Mucosa of descending colon (tissue), 3 donors: ENCODE measurements around the gene CACNA2D1. TPM values are rescaled to one million over a fixed set of nuclear protein-coding genes. Genes with fewer than 3 reads are reported as not detected.

Experiments
- ATAC-seq: fragments of 200-7000 bp; cut with Tn5 transposase; one replicate; pipeline ENCODE4 v1.9.1; 2020; ENCODE audit warnings: mild to moderate bottlenecking, moderate library complexity
- DNase-seq, 3 donors: peaks; one replicate each; pipeline ENCODE4 v3.0.0-alpha.2; 2020
- H3K36me3 ChIP-seq: fragments of 200-600 bp; one replicate; pipeline ENCODE4 v1.8.0; 2021; ENCODE audit warnings: low read depth, mild to moderate bottlenecking
- H3K4me1 ChIP-seq: fragments of 200-600 bp; one replicate; pipeline ENCODE4 v1.8.0; 2021; ENCODE audit warnings: low read depth, mild to moderate bottlenecking
- H3K4me3 ChIP-seq: fragments of 200-600 bp; one replicate; pipeline ENCODE4 v1.8.0; 2021; ENCODE audit warnings: mild to moderate bottlenecking
- H3K9me3 ChIP-seq: fragments of 200-600 bp; one replicate; pipeline ENCODE4 v1.8.0; 2021; ENCODE audit warnings: mild to moderate bottlenecking
- intact Hi-C, 2 donors: fragments of 100-400 bp; cut with DNase I in 1 of 2; cut with micrococcal nuclease in 1 of 2; formaldehyde crosslinking; loops; one replicate each; pipeline versions ENCODE4 v1.11.0 to v1.11.1; 2022; cut with DNase I, micrococcal nuclease
- total RNA-seq, 3 donors: library from RNA; stranded (reverse); fragmentation: NEBNext Ultra II Directional in 2 of 3; extraction: Animal tissue kit (Norgen Biotek cat#: 25700) in 2 of 3; gene quantifications; one replicate each; pipeline versions ENCODE4 v1.2.1 to v1.2.4, GENCODE V29; 2021 to 2023
- TF ChIP-seq, protein P1 (sequence below): fragments of 200-600 bp; IDR thresholded peaks from one replicate; pipeline ENCODE4 v1.8.0; 2022; ENCODE audit warnings: antibody characterized with exemption, mild to moderate bottlenecking
- donor health status: DM: no; HTN: no; CAD: no; lungs with moderate emphysema.
- donor health status: DM: no; HTN: no; CAD: no.
- donor health status: DM: no; HTN: yes; CAD: no.

Gene CACNA2D1
- total RNA-seq, 3 donors from 2014 or later: 3.9 to 44.1 (median 6.9) TPM

- H3K4me3 ChIP-seq: no peak overlapping the region
- no peaks in the 10 kb centered on the region for H3K9me3 ChIP-seq
- no peaks in the 10 kb centered on the region for H3K4me1 ChIP-seq
- TF ChIP-seq, protein P1, sequence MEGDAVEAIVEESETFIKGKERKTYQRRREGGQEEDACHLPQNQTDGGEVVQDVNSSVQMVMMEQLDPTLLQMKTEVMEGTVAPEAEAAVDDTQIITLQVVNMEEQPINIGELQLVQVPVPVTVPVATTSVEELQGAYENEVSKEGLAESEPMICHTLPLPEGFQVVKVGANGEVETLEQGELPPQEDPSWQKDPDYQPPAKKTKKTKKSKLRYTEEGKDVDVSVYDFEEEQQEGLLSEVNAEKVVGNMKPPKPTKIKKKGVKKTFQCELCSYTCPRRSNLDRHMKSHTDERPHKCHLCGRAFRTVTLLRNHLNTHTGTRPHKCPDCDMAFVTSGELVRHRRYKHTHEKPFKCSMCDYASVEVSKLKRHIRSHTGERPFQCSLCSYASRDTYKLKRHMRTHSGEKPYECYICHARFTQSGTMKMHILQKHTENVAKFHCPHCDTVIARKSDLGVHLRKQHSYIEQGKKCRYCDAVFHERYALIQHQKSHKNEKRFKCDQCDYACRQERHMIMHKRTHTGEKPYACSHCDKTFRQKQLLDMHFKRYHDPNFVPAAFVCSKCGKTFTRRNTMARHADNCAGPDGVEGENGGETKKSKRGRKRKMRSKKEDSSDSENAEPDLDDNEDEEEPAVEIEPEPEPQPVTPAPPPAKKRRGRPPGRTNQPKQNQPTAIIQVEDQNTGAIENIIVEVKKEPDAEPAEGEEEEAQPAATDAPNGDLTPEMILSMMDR: no peak
- ATAC-seq (no peak), DNase-seq (no peak)
- intact Hi-C loops: no loop called here
- H3K36me3 ChIP-seq: no peaks in the 10 kb centered on the region
Observed at GRCh38 chr7:82376739-82377138, 66.8 kb downstream of the CACNA2D1 start.

DNA sequence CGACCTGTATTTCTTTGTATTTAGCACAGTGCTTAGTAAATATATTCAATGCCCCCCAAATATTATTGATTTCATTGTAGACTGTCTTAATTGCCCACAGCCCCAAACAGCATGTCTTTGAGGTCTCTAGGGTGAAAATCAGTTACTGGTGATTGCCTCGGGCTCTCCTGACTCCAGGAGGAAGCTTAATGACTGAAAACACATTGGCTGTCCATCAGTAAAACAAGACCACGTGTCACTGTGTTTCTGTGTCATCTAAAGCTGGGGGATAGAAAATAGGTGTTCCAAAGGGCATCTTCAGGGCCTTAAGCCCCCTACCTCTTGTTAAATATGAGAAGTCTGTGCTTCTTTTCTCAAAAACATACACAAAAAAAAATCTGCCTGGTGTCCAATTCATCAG lies 67.9 kb downstream of the CACNA2D1 start:
- no peaks in the 10 kb centered on the region for H3K36me3 ChIP-seq
- H3K4me1 ChIP-seq: no peaks in the 10 kb centered on the region
- H3K4me3 ChIP-seq: no peak overlapping the region
- TF ChIP-seq, protein P1: no peak
- DNase-seq (no peak), ATAC-seq (no peak)
- no peaks in the 10 kb centered on the region for H3K9me3 ChIP-seq
- intact Hi-C loops: no loop called here

GRCh38 chr7:82375129-82375528 lies 68.4 kb downstream of the CACNA2D1 start:
- DNase-seq (no peak), ATAC-seq (no peak)
- TF ChIP-seq, protein P1: no peak
- intact Hi-C loops: no loop called here
- Histone ChIP-seq H3K36me3 (no peaks in the 10 kb centered on the region), H3K4me3 (no peak overlapping the region), H3K4me1 (no peaks in the 10 kb centered on the region), H3K9me3 (no peaks in the 10 kb centered on the region)

GRCh38 chr7:82373926-82374635 lies 69.5 kb downstream of the CACNA2D1 start:
- TF ChIP-seq, protein P1: no peak
- ATAC-seq: no peak
- no peaks in the 10 kb centered on the region for H3K36me3 ChIP-seq
- DNase-seq: no peak
- H3K4me1 ChIP-seq: no peaks in the 10 kb centered on the region
- intact Hi-C loops: no loop called here
- H3K4me3 ChIP-seq: no peak overlapping the region
- no peaks in the 10 kb centered on the region for H3K9me3 ChIP-seq

DNA sequence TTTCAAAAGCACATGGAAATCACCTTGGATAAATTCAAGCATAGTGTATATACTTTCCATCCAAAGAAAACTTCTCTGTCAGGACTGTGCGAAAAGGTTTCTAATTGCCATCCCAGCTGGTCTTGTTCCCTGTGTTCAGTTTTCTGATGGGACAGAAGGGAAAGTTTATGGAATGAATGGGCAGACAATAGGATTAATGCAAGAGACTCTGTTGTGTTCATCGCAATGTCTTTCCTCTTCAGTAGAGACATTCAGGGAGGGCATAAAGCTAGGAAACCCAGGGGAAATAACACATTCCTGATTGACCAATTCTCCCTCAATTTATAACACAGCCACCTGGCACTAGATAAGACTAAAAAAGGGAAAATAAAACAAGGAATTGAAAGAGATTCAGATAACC lies 78.9 kb downstream of the CACNA2D1 start:
- intact Hi-C loops: no loop called here
- Histone ChIP-seq H3K4me1 (no peaks in the 10 kb centered on the region), H3K36me3 (no peaks in the 10 kb centered on the region), H3K4me3 (no peak overlapping the region), H3K9me3 (no peaks in the 10 kb centered on the region)
- ATAC-seq (no peak), DNase-seq (no peak)
- TF ChIP-seq, protein P1: no peak
